GM19467 (cell line): ENCODE data around the gene FXN.
"Not testable (repeated sequence)": the region's sequence is repeated elsewhere in the genome, so short reads cannot be mapped to it uniquely, and the experiment has no call there.

Experiments
- ATAC-seq: cut with Tn5 transposase; IDR thresholded peaks from one replicate; pipeline ENCODE4 v1.9.1; 2021; ENCODE audit warnings: mild to moderate bottlenecking, moderate library complexity; ENCODE audit not compliant: unreplicated experiment

Gene FXN

DNA sequence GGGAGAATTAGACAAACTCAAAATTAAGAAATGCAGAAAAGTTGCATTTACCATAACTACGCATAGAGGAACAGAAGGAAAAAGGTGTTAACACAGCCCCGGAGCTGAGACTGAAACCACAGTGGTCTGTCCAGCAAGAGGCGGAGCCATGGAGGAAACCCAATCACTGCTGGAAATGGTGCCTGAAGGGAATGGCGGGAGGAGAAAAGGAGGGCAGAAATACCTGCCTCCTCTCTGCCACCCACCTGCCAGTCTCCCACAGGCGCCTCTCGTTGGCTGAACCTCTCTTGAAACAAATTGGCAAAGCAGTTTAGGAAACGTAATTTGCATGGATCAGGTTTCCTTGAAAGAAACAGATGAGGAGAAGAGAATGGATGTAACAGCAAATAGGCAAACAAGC, 11.9 kb upstream of the FXN start:
- ATAC-seq = no peak

DNA sequence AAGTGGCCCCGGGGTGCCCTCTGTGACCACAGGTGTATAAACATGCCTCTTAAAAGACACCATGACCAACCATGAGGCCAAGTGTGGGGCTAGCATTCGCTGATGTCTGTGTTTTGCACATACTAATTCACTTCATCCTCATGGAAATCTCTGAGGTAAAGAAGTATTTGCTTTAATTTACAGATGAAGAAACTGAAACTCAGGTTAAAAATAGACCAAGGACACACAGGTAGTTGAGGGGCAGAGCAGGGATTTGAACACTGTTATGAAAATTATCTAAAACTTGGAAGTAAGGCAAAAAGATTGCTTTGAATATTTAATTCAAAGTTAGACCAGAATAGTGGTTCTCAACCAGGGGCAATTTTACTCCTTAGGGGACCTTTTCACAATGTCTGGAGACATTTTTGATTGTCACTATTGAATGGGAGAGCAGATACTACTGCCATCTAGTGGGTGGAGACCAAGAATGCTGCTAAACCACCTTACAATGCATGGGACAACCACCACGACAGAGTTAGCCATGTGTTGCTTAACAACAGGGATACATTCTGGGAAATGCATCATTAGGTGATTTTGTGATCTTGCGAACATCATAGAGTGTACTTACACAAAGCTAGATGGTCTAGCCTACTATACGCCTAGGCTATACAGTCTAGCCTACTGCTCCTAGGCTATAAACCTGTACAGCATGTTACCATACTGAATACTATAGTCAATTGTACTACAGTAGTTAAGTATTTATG, 8.0 kb upstream of the FXN start:
- no peak for ATAC-seq

DNA sequence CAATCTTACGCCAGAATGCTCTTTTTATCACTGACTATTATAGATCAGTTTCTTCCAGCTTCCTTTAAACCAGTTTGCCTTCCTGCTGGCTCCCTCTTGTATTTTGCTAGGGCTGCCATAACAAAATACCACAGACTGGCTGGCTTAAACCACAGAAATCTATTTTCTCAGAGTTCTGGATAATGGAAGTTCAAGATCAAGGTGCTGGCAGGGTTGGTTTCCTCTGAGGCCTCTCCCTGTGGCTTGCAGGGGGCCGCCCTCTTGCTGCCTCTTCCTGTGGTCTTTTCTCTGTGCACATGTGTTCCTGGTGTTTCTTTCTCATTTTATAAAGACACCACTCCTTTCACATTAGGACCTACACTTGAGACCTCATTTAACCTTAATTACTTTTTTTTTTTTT, 6.8 kb upstream of the FXN start:
- ATAC-seq = no peak

DNA sequence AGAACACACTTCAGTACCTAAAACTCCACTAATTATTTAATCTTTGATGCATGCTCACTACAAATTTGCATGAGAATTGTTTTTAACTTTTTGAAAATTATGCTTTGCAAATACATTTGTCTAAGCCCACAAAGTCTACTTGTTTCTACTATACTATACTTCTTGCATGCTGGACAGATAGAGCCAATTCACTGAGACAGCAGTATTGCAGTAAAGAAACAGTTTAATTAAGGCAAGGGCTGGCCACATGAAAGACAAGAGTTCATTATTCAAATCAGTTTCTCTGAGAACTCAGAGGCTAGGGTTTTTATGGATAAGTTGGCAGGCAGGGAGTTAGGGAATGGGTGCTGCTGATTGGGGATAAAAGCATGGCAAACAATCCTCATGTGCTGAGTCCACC, 6.0 kb upstream of the FXN start:
- ATAC-seq = no peak

DNA sequence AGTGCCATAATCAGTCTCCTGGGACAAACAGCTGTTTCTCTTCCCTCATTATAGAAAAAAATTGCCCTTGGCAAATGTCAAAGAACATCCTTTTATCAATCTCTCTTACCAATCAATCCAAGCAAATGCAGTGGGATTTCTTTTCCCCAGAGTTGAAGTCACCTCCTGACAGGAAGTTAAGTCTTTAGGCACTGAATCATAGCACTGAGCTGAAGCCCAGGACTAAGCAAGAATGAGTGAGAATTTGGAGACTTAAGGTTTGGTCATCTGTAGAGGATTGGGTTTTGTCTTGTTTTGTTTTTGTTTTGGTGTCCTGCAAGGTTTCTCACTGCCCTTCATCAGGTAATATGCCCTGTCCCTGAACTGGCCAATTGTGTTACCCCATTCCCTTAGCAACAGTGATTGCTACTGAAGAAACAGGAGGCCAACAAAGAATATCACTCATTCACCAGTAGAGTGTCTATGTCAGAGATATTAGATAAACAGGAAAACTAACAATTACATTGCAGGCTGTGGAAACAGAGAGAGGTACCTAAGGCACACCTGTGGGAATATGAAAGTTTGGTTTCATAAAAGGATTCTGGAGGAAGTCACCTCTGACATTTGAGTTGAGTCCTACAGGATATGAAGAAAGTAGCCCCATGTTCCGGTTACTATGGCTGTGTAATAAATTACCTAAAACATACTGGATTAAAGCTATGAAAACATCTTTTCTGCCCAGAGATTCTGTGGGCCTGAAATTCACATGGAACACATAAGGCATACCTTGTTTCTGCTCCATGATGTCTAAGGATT, 4.5 kb upstream of the FXN start:
- no peak for ATAC-seq

DNA sequence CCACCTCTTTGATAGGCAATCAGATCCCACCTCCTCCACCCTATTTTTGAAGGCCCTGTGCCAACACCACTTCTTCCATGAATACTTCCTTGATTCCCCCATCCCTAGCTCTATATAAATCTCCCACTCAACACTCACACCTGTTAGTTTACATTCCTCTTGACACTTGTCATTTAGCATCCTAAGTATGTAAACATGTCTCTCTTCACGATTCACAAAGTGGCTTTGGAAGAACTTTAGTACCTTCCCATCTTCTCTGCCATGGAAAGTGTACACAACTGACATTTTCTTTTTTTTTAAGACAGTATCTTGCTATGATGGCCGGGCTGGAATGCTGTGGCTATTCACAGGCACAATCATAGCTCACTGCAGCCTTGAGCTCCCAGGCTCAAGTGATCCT, 1.5 kb upstream of the FXN start:
- no peak for ATAC-seq

DNA sequence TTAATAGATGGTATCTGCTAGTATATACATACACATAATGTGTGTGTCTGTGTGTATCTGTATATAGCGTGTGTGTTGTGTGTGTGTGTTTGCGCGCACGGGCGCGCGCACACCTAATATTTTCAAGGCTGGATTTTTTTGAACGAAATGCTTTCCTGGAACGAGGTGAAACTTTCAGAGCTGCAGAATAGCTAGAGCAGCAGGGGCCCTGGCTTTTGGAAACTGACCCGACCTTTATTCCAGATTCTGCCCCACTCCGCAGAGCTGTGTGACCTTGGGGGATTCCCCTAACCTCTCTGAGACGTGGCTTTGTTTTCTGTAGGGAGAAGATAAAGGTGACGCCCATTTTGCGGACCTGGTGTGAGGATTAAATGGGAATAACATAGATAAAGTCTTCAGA, 757 bp downstream of the FXN start:
- ATAC-seq = no peak

DNA sequence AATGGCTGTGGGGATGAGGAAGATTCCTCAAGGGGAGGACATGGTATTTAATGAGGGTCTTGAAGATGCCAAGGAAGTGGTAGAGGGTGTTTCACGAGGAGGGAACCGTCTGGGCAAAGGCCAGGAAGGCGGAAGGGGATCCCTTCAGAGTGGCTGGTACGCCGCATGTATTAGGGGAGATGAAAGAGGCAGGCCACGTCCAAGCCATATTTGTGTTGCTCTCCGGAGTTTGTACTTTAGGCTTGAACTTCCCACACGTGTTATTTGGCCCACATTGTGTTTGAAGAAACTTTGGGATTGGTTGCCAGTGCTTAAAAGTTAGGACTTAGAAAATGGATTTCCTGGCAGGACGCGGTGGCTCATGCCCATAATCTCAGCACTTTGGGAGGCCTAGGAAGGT, 1.2 kb downstream of the FXN start:
- no peak for ATAC-seq

DNA sequence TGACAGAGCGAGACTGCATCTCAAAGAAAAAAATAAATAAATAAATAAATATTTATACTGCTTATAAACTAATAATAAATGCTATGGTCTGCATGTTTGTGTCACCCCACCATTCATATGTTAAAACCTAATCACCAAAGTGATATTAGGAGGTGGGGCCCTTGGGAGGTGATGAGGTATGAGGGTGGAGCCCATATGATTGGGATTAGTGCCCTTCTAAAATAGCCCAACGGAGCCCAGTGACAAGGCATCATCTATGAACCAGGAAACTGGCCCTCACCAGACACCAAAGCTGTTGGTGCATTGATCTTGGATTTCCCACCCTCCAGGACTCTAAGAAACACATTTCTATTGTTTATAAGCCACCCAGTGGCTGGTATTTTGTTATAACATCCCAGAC, 5.1 kb downstream of the FXN start:
- ATAC-seq = no peak

DNA sequence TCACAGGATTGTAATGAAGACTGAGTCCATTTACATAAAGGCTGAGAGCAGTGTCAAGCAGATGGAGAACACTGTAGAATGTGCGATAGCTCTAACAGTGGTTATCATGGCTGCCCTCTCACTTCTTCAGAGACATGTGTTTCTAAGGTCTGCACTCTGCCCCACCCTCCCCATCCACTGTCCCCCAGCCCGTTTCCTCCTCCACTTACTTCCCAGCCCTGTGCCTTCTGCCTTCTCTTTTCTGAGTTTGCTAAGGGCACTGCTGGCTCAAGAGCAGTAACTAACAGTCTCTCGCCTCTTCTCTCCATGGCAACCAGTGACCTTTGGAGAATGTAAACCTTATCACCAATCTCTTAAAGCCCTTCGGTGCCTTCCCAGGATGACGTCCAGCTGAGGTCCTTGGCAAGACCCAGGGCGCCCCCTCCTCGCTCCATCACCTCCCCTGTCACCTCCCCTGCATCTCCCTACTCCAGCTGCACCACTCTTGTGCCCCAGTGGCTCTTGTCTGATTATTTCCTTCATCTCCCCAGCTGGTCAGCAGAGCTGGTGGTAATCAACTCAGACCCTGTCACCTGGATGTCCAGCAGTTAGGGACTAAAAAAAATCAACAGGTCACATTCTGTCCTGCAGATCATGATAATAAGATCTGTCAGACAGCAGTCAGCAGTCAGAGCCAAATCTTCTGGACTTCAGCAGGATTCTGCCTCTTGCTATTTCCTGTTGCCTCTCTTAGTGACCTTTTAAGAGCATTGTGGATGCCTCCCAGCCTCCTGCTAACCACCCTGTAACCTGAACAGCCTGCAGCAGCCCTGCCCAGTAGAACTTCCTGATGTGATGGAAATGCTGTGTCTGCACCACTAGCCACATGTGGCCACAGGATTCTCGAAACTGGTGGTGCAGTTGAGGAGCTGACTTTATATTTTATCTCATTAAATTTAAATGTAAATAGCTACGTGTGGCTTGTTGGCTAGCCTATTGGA, 9.0 kb downstream of the FXN start:
- no peak for ATAC-seq

DNA sequence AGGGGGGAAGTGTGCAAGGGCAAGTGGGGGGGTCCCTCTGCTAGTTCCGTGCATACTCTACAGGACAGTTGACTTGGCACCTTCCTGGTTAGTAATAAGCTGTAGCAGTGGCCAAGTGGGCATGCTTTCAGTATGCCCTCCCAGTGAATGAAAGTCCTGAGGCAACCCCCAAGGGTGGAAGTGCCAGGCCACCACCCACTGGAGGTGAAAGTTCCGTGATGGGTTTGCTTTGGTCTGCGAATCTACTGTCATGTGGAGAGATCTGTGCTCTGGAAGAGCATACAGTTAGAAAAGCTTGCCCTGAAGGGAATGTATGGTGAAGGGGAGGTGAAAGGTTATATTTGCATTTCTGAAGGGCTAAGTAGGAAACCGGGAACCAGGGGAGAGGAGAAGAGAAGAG, 10.3 kb downstream of the FXN start:
- no peak for ATAC-seq

DNA sequence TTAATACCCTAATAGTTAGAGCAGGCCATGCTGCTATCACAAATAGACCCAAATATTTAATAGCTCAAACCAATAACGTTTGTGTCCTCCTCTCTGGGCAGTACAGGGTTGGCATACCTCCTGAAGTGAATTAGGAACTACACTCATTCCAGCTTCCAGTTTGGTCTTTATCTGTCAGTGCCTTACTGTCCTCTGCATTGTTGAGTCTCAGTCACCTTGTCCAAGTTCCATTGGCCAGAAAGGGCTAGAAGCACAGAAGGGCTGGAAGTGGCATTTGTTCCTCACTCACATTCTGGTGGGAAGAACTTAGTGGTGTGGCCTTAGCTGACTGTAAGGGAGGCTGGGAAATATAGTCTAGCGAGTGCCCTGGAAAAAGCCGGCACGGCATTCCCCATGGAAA, 11.2 kb downstream of the FXN start:
- no peak for ATAC-seq

DNA sequence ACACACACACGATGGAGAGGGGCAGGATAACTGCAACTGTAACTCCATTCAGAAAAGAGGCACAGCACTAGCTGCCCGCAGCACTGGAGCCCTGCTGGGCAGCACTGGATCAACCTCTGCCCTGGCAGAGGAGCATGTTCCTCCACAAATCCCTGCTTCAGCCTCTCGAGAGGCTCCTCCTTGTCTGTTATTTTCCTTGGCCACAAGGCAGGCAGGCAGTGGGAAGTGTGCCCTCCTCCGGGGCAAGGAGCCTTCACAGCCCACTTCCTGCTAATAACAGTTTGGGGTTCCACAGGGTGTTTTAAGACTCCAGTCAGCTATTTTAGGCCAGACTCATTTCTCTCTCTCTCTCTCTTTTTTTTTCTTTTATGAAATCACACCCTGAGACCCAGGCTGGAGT, 11.8 kb downstream of the FXN start:
- no peak for ATAC-seq

DNA sequence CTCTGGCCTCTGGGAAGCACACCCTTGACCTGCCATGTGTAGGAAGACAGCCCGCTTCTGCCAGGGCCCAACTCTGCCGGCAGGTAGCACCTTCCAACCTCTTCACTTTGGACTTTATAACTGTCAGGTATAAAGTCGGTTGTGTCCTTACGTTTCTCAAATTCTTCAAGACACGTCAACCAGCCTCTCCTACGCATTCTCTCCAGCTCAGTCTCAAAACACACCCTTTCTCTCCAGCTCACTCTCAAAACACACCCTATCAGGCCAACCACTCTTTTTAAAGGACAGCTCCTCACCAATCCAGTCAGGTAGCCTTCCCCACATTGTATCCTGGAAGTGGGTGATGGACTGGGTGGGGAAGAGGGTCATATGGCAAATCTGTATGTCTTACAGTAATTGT, 13.5 kb downstream of the FXN start:
- ATAC-seq = no peak

DNA sequence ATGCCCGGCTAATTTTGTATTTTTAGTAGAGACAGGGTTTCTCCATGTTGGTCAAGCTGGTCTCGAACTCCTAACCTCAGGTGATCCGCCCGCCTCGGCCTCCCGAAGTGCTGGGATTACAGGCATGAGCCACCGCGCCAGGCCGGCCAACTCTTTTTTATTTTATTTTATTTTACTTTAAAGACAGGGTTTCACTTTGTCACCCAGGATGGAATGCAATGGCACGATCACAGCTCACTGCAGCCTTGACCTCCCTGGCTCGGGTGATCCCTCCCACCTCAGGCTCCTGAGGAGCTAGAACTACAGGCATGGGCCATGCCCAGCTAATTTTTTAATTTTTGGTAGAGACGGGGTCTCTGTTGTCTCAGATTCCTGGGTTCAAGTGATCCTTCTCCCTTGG, 15.4 kb downstream of the FXN start:
- not testable (repeated sequence) for ATAC-seq

DNA sequence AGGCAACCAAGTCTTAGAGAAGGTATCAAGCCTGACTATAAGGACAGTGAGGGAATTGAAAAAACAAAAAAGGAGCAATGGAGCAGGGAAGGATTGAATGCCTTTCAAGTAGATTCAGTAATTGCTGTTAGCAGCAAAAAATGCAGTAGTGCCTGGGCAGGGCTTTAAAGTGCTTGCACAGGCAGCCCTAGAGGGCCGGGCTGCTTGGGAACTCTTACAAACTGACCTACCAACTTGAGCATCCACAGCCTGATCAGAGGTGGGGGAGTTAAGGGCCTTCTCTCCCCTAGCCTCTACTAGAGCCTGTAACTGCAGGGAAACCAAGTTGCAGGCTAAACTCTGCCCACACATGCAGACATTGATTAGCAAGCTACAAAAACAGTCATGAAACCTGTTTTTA, 19.4 kb downstream of the FXN start:
- ATAC-seq = no peak

DNA sequence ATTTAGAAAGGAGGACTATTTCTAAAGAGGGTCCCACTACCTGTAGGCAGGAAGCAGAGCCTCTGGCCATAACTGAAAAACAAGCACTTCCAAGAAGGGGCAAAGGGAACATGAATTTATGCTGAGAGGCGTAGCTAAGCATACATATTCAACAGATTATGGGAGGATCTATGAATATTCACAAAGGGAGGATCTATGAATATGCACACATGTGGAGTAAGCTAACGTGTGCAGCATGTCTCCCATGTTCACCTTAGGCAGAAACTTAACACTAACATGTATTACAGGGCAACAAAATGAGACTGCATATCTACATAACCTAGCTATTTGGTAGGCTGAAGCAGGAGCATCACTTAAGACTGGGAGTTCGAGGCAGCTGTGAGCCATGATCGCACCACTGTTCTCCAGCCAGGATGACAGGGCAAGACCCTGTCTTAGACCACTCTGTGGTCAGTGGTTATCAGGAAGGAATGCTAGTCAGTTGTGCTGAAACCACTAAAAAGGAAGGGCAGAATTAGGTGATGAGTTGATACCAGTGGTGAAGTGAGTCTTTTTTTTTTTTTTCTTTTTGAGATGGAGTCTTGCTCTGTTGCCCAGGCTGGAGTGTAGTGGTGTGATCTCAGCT, 20.8 kb downstream of the FXN start:
- no peak for ATAC-seq

DNA sequence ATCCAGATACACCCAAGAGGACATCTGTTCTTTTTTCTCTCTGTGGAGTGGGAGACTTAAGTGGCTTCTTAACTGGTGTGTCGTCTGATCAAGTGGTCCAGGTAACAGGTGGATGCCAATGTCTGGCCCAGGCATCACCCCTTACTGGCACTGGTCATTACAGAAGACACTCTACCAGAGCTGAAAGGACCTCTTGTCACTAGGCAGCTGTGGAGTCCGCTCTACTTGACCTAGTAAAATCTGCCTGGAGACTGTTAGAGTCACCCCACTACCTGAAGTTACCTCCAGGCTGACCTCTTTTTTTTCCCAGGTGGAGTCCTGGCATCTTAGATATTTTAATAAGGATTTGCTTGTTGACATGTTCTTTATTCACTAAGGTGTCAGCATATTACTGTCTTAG, 22.5 kb downstream of the FXN start:
- ATAC-seq = no peak

DNA sequence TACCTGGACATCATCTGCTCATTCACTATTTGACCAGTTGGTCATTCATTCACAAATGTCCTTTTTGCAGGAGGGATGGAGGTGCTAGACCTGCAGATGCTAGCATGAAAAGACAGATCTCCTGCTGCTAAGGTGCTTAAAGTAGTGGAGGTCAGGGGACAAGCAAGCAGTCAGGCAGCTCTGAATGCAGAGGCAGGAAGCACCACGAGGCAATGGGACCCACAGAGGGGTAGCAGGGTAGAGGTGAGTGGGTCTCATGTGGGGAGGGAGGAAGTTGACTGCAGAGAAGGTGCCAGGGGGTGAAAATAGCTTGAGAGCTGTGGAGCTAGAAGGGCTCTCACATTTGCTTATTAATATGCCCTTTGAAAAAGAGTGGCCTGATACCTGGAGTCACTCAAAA, 25.2 kb downstream of the FXN start:
- ATAC-seq = no peak

DNA sequence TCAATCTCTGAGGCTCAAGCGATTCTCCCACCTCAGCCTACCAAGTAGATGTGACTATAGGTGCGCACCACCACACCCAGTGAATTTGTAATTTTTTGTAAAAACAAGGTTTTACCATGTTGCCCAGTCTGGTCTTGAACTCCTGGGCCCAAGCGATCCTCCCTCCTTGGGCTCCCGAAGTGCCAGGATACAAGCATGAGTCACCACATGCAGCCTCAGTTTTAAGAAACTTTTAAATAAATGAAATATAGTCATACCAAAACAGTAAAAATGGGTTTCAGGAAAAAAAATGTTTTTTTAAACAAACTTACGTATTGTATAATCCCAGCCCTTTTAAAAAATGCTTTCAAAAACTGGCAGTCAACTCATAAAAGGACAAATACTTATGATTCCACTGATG, 26.6 kb downstream of the FXN start:
- no peak for ATAC-seq

DNA sequence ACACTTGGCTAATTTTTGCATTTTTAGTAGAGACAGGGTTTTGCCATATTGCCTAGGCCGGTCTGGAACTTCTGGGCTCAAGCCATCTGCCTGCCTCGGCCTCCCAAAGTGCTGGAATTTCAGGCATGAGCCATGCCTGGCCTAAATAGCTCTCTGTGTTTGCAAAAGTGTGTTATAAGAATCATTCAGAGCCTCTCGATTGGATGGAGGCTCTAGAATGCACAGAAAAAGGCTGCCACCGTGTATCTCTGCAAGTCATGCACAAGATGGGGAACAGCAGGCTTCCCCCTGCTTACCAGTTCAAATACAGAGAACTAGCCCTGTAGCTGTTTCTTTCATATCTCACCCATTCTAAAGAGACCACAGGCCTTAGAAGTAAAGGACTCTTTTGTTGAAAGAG, 28.3 kb downstream of the FXN start:
- no peak for ATAC-seq
